K562 (cell line): ENCODE data around the gene AMELY.

Experiments
- HINFP ChIP-seq: fragments of 450-650 bp; conservative IDR thresholded peaks from 2 replicates; pipeline ENCODE4 v1.6.1; 2016; ENCODE audit warnings: missing genetic modification characterization, low read depth, mild to moderate bottlenecking, control low read depth, missing compliant biosample characterization
- KAT8 ChIP-seq: fragments of 450-650 bp; IDR thresholded peaks from 2 replicates; pipeline ENCODE4 v1.6.1; 2016; ENCODE audit warnings: low read depth, mild to moderate bottlenecking
- NFE2L1 ChIP-seq: fragments of 450-650 bp; IDR thresholded peaks from 2 replicates; pipeline ENCODE4 v1.6.1; 2016; ENCODE audit warnings: missing genetic modification characterization, low read depth, mild to moderate bottlenecking, missing compliant biosample characterization, moderate library complexity, borderline replicate concordance
- POLR2A ChIP-seq: fragments of 450-650 bp; conservative IDR thresholded peaks from 2 replicates; pipeline ENCODE4 v1.6.1; 2016
- TFAM ChIP-seq: fragments of 250-450 bp; sonication (Bioruptor Pico); conservative IDR thresholded peaks from 2 replicates; pipeline ENCODE4 v1.5.0; 2021; ENCODE audit warnings: mild to moderate bottlenecking, moderate library complexity
- ZNF561 ChIP-seq: fragments of 450-650 bp; formaldehyde crosslinking; conservative IDR thresholded peaks from 2 replicates; pipeline ENCODE4 v1.4.0; 2020; ENCODE audit warnings: mild to moderate bottlenecking, moderate library complexity

- TF ChIP-seq KAT8 (no peak), NFE2L1 (tag) (no peak), HINFP (tag) (no peak), TFAM (CRISPR knock-in tag) (no peak), ZNF561 (no peak), POLR2A (no peak)
Measured at GRCh38 chrY:6910372-6911252, 940 bp downstream of the AMELY start, which contains the start of gene TBL1Y.
